ENCODE results near the gene PCDHGB3.

- TF ChIP-seq POLR2A (IDR thresholded peaks at IDR 0.05; ENCODE audit: low read depth, low read length) (no peak), POLR2AphosphoS5 (IDR thresholded peaks at IDR 0.05; ENCODE audit: insufficient read depth, low read depth, low read length) (no peak), CTCF (IDR thresholded peaks at IDR 0.05; ENCODE audit: extremely low read depth in 1 of 2, insufficient read depth in 1 of 2, low read depth in 1 of 2, low read length in 2 of 2) (no peak), MAX (IDR thresholded peaks at IDR 0.05; ENCODE audit: insufficient read depth, insufficient read length) (no peak), MYC (IDR thresholded peaks at IDR 0.05; ENCODE audit: low read depth, low read length) (no peak)
Observed at GRCh38 chr5:141355641-141356040, 14.4 kb upstream of the PCDHGB3 start.
